Epithelial cell of esophagus (primary cell): ENCODE measurements around the gene ARHGAP24.

Experiments used
- DNase-seq: peaks from one replicate; pipeline ENCODE4 v3.0.0; 2010; ENCODE audit warnings: low read depth
- H3K4me3 ChIP-seq: 2 replicates; pipeline ENCODE4 v1.5.1; 2011; ENCODE audit warnings: mild to moderate bottlenecking, low read length, control low read depth
- CTCF ChIP-seq: IDR thresholded peaks from 2 replicates; pipeline ENCODE4 v1.5.1; 2011; ENCODE audit warnings: low read depth, mild to moderate bottlenecking, low read length, control low read depth, inconsistent platforms; ENCODE audit not compliant: insufficient read depth; ENCODE audit errors: missing control alignments

Gene ARHGAP24

GRCh38 chr4:85937507-85937906 is 462.6 kb downstream of the ARHGAP24 start:
- no peak overlapping the region for H3K4me3 ChIP-seq
- DNase-seq = no peak
- TF ChIP-seq CTCF = no peak

GRCh38 chr4:85938062-85938461 is 463.1 kb downstream of the ARHGAP24 start:
- no peak overlapping the region for H3K4me3 ChIP-seq
- TF ChIP-seq CTCF = no peak

GRCh38 chr4:85938902-85939301 is 464.0 kb downstream of the ARHGAP24 start:
- no peak for TF ChIP-seq CTCF
- DNase-seq = no peak
- no peak overlapping the region for H3K4me3 ChIP-seq

More at GRCh38 chr4:85938062-85938461, 463.1 kb downstream of the ARHGAP24 start:
- no peak for DNase-seq

- H3K4me3 ChIP-seq = no peak overlapping the region
- DNase-seq = no peak
- TF ChIP-seq CTCF = no peak
Measured at GRCh38 chr4:85939595-85939994, 464.6 kb downstream of the ARHGAP24 start.

GRCh38 chr4:85940151-85940550 is 465.2 kb downstream of the ARHGAP24 start:
- no peak for TF ChIP-seq CTCF
- DNase-seq = no peak
- no peak overlapping the region for H3K4me3 ChIP-seq

GRCh38 chr4:85942107-85942506 is 467.2 kb downstream of the ARHGAP24 start:
- H3K4me3 ChIP-seq = no peak overlapping the region
- no peak for DNase-seq
- TF ChIP-seq CTCF = no peak

- no peak for DNase-seq
- no peak overlapping the region for H3K4me3 ChIP-seq
- TF ChIP-seq CTCF = no peak
Measured at GRCh38 chr4:85946821-85947220, 471.9 kb downstream of the ARHGAP24 start.
